HEK293 (cell line): ENCODE measurements around the gene ABHD15.

Source experiments
- CTCF ChIP-seq: fragments of 450-650 bp; formaldehyde crosslinking; IDR thresholded peaks from 2 replicates; pipeline ENCODE4 v1.5.1; 2016; ENCODE audit warnings: missing biosample characterization, missing genetic modification characterization
- HIC1 ChIP-seq: fragments of 450-650 bp; formaldehyde crosslinking; IDR thresholded peaks from 2 replicates; pipeline ENCODE4 v1.5.1; 2016; ENCODE audit warnings: missing biosample characterization, missing genetic modification characterization
- HOXD13 ChIP-seq: sonication (generic); formaldehyde crosslinking; IDR thresholded peaks from 2 replicates; pipeline ENCODE4 v1.8.0; 2022; ENCODE audit warnings: missing genetic modification reagents, borderline replicate concordance
- MYNN ChIP-seq: fragments of 450-650 bp; formaldehyde crosslinking; IDR thresholded peaks from 2 replicates; pipeline ENCODE4 v1.5.1; 2016; ENCODE audit warnings: missing biosample characterization, missing genetic modification characterization, borderline replicate concordance
- PRDM10 ChIP-seq: fragments of 450-650 bp; formaldehyde crosslinking; IDR thresholded peaks from 2 replicates; pipeline ENCODE4 v1.5.1; 2016; ENCODE audit warnings: missing biosample characterization, missing genetic modification characterization
- SETDB1 ChIP-seq: IDR thresholded peaks from one replicate; pipeline ENCODE4 v1.6.1; 2017; ENCODE audit warnings: mild to moderate bottlenecking, low read length, moderate library complexity, mixed read lengths; ENCODE audit not compliant: insufficient read length
- YY1 ChIP-seq: fragments of 450-650 bp; formaldehyde crosslinking; IDR thresholded peaks from 2 replicates; pipeline ENCODE4 v1.5.1; 2018; ENCODE audit warnings: missing biosample characterization, missing genetic modification characterization
- ZBTB10 ChIP-seq: fragments of 450-650 bp; formaldehyde crosslinking; IDR thresholded peaks from 2 replicates; pipeline ENCODE4 v1.5.1; 2016; ENCODE audit warnings: missing biosample characterization, missing genetic modification characterization
- ZNF704 ChIP-seq: fragments of 450-650 bp; formaldehyde crosslinking; IDR thresholded peaks from 2 replicates; pipeline ENCODE4 v1.5.1; 2016; ENCODE audit warnings: missing biosample characterization, missing genetic modification characterization
- ZSCAN5A ChIP-seq: fragments of 450-650 bp; formaldehyde crosslinking; IDR thresholded peaks from 2 replicates; pipeline ENCODE4 v1.5.1; 2016; ENCODE audit warnings: missing biosample characterization, missing genetic modification characterization

GRCh38 chr17:29533976-29534375 lies 32.9 kb downstream of the ABHD15 start:
- TF ChIP-seq CTCF (tag by site-specific recombination) (no peak), YY1 (tag by site-specific recombination) (no peak), ZSCAN5A (tag by site-specific recombination) (no peak), HIC1 (tag by site-specific recombination) (no peak), SETDB1 (no peak), ZNF704 (no peak), MYNN (tag by site-specific recombination) (no peak), PRDM10 (no peak), ZBTB10 (no peak), HOXD13 (no peak)
